GM20000 (cell line): ENCODE measurements around the gene CAMKV.

ENCODE experiments used
- DNase-seq: peaks from one replicate; pipeline ENCODE4 v3.0.0; 2012; ENCODE audit warnings: low spot score
- TF ChIP-seq, protein P1 (sequence below): IDR thresholded peaks from 2 replicates; pipeline ENCODE4 v1.5.1; 2012; ENCODE audit warnings: mild to moderate bottlenecking, control low read depth; ENCODE audit errors: extremely low read depth, missing control alignments

CAMKV gene

DNA sequence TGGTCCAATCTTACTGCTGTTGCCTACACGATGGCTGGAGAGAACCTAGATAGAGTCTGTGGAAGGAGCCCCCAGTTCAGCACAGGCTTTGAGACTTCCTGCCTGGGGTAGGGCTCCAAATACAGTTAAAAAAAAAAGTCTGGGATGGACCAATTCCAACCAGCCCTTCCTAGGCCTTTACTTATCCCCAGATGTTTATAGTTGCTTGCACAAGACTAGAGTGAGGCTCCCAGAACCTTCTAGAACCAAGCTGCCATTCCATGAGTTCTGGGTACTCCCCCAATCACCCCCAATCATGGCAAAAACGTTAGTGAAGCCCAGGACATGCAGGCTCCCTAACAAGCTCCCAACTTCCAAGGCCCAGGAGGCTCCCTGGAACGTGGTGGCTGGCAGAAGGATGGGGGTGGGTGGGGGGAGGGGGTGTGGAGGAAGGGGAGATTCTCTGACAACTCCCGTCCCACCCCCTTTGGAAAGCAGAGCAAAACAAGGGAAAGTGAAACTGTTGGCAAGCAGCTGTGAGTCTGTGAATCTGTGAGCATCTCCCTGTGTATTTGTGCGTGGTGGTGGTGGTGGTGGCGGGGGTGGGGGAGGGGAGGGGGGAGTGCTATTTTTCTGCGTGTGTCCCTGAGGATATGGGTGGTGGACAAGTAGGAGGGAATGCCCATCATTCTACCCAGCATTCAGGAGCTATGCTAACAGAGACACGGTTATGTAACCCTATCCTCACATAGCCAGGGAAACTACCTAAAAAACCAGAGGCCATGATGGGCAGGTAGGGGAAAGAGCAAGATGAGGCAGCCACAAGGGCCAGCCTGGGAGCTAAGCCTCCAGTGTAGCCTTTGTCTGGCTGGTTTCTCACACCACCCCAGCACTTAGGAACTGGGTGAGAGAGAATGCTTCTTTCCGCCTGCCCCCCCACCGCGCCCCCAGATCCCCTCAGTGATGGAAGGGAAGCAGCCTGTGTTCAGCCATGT is 31.9 kb upstream of the CAMKV start:
- DNase-seq = peak; percentile 66
- TF ChIP-seq, protein P1, sequence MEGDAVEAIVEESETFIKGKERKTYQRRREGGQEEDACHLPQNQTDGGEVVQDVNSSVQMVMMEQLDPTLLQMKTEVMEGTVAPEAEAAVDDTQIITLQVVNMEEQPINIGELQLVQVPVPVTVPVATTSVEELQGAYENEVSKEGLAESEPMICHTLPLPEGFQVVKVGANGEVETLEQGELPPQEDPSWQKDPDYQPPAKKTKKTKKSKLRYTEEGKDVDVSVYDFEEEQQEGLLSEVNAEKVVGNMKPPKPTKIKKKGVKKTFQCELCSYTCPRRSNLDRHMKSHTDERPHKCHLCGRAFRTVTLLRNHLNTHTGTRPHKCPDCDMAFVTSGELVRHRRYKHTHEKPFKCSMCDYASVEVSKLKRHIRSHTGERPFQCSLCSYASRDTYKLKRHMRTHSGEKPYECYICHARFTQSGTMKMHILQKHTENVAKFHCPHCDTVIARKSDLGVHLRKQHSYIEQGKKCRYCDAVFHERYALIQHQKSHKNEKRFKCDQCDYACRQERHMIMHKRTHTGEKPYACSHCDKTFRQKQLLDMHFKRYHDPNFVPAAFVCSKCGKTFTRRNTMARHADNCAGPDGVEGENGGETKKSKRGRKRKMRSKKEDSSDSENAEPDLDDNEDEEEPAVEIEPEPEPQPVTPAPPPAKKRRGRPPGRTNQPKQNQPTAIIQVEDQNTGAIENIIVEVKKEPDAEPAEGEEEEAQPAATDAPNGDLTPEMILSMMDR = no peak

DNA sequence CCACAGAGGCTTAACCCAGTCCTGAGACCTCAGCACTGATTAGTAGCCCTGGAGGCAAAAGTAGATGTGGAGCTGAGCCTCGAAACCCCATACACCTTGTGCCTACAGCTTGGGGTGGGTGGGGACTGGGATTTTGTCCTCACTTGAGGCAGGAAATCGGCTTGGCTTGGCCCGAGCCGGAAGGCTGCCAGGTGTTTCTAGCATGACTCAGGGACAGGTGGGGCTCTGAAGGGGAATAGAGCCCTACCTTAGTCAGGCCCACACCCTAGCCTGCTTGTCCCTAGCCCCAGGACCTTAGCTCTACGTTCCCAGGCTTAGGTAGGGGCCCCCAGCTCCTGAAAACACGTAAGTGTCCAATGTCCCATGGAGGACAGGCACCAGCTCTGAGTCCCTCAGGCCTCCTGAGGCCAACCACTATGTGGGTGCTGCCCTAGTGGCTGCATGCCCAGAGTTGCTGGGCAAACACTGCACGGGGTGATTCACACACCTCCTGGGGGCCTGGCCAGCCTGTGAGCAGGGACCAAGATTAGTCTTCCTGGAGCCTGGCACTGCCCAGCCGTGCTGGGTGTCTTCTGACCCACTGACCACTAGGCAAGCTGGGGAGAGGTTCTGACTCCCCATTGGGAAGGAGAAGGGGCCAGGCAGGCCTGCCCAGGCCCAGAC is 30.9 kb upstream of the CAMKV start:
- DNase-seq = no peak

DNA sequence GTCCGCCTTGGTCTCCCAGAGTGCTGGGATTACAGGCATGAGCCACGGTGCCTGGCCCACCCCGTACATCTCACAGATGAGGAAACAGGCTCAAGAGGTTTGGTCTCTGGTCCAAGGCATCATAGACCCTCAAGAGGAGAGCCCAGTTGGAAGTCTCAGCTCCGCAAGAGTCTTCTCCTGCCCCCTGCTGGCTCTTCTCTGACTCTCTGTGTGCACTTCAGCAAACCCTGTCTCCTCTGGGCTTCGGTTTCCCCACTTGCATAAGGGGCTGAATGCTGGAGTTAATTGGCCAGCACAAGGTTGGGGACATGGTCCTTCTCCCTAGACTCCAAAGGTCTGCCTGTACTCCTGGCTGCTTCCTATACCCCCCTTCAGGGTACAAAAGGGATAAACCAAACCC is 30.1 kb upstream of the CAMKV start:
- TF ChIP-seq, protein P1 = no peak
- DNase-seq = no peak

More for the DNA sequence above, 30.9 kb upstream of the CAMKV start:
- TF ChIP-seq, protein P1 = no peak

DNA sequence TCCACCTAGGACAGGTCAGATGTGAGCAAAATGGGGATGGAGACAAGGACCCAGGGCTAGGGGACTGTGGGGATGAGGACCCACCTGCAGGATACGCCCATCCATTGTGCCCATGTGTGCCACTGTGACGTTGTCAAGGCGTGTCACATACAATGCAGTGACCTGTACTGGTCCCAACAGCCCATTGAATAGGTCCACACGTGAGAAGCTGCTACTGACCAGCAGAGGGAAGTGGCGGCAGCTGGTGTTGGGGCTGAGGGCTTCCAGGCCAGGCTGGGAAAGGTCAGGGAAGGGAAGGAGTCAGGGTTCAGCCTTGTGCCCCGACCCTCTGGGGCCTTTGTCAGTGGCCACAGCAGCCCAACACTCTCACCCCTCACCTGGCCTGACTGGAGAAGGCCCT is 29.3 kb upstream of the CAMKV start:
- DNase-seq = no peak
- TF ChIP-seq, protein P1 = no peak

DNA sequence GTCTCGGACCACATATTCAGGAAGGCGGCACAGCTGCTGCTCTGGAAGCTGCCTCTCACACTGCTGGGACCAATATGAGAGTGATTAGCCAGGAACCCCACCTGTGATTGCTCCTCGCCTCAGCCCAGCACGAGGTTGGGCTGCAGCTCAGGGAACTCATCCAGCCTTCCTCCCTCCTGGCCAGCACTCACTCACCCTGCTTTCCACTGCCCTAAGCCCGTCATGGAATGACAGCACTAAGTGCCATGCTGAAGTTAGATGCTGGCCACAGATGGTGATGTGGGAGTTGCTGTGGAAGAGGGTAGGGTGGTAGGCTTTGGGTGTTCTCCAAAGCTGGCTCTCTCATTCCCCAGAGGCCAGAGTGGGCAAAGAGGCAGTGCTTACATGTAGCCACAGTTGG is 26.6 kb upstream of the CAMKV start:
- DNase-seq = no peak

DNA sequence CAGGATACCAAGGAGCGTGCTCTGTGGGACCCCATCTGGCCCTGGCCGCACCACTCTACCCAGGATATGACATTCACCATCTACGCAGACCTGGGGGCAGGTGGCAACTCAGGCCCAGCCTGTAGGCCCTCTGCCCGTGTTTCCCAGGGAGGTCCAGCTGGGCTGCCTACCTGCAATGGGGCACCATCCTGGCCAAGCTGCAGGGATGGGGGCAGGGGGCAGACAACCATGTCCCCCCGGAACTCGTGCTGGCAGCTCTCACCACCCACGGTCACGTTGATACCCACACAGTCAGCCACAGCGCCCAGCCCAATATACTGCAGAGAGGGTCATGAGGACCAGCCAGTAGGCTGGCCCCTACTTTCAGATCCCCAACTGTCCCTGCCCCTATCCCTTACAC is 26.1 kb upstream of the CAMKV start:
- TF ChIP-seq, protein P1 = no peak

More for the DNA sequence above, 26.6 kb upstream of the CAMKV start:
- TF ChIP-seq, protein P1 = no peak

DNA sequence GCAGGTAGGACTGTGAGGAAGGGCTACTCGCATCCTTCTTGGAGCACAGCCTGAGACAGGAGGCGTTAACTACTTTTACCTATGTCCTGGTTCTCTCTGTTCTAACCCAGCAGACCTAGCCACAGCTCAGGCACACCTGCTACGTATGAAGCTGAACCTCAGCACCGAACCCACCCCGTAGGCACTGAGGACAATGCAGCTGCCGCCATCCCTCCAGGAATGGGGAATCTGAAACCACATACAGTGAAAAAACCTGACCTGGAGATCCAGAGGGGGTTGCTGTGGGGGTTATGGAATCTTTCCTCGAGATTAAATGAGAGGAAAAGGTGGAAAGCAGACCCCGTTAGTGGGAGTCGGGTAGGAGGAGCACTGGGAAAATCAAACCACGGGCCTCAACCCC is 19.6 kb upstream of the CAMKV start:
- TF ChIP-seq, protein P1 = no peak
- DNase-seq = no peak

More for the DNA sequence above, 26.1 kb upstream of the CAMKV start:
- DNase-seq = no peak
